ENCODE measurements around the gene ADAM11.

ADAM11 gene

GRCh38 chr17:44772308-44773045 lies 13.7 kb downstream of the ADAM11 start:
- no peak for TF ChIP-seq CTCF (IDR thresholded peaks at IDR 0.05; ENCODE audit: low read depth, low read length)
- Histone ChIP-seq H3K9me3 (ENCODE audit: severe bottlenecking) (no peaks in the 10 kb centered on the region), H3K36me3 (peaks cover 21% of the 10 kb centered on the region), H3K27ac (no peak overlapping the region), H3K27me3 (ENCODE audit: insufficient read depth, low read depth, severe bottlenecking) (no peaks in the 10 kb centered on the region), H3K4me3 (ENCODE audit: low read depth, low read length) (no peak overlapping the region)
- DNase-seq = no peak

- no peak overlapping the region for H3K27ac ChIP-seq
- peaks cover 26% of the 10 kb centered on the region for H3K36me3 ChIP-seq
- H3K27me3 ChIP-seq (ENCODE audit: insufficient read depth, low read depth, severe bottlenecking) = no peaks in the 10 kb centered on the region
- DNase-seq = no peak
- no peak overlapping the region for H3K4me3 ChIP-seq (ENCODE audit: low read depth, low read length)
- TF ChIP-seq CTCF (IDR thresholded peaks at IDR 0.05; ENCODE audit: low read depth, low read length) = no peak
- no peaks in the 10 kb centered on the region for H3K9me3 ChIP-seq (ENCODE audit: severe bottlenecking)
Measured at GRCh38 chr17:44773140-44773539, 14.4 kb downstream of the ADAM11 start.

- TF ChIP-seq CTCF (IDR thresholded peaks at IDR 0.05; ENCODE audit: low read depth, low read length) = peak; percentile 100
- peaks cover 24% of the 10 kb centered on the region for H3K36me3 ChIP-seq
- no peaks in the 10 kb centered on the region for H3K9me3 ChIP-seq (ENCODE audit: severe bottlenecking)
- H3K27ac ChIP-seq = peak overlapping the region; percentile 60
- H3K4me3 ChIP-seq (ENCODE audit: low read depth, low read length) = peak overlapping the region; percentile 66
- H3K27me3 ChIP-seq (ENCODE audit: insufficient read depth, low read depth, severe bottlenecking) = no peaks in the 10 kb centered on the region
- DNase-seq = peak; percentile 96
Measured at GRCh38 chr17:44774271-44775135, 15.7 kb downstream of the ADAM11 start.

- peak; percentile 53 for DNase-seq
- Histone ChIP-seq H3K4me3 (ENCODE audit: low read depth, low read length) (peak overlapping the region; percentile 66), H3K36me3 (peaks cover 24% of the 10 kb centered on the region), H3K27me3 (ENCODE audit: insufficient read depth, low read depth, severe bottlenecking) (no peaks in the 10 kb centered on the region), H3K9me3 (ENCODE audit: severe bottlenecking) (no peaks in the 10 kb centered on the region), H3K27ac (peak overlapping the region; percentile 60)
- TF ChIP-seq CTCF (IDR thresholded peaks at IDR 0.05; ENCODE audit: low read depth, low read length) = no peak
Measured at GRCh38 chr17:44775136-44775837, 16.5 kb downstream of the ADAM11 start.

GRCh38 chr17:44775838-44776621 lies 17.2 kb downstream of the ADAM11 start:
- Histone ChIP-seq H3K27ac (peak overlapping the region; percentile 42; the same call in 1 of the 2 replicates), H3K4me3 (ENCODE audit: low read depth, low read length) (peak overlapping the region; percentile 30), H3K36me3 (peaks cover 24% of the 10 kb centered on the region), H3K27me3 (ENCODE audit: insufficient read depth, low read depth, severe bottlenecking) (no peaks in the 10 kb centered on the region), H3K9me3 (ENCODE audit: severe bottlenecking) (no peaks in the 10 kb centered on the region)
- DNase-seq = peak; percentile 100
- TF ChIP-seq CTCF (IDR thresholded peaks at IDR 0.05; ENCODE audit: low read depth, low read length) = no peak

Data from WERI-Rb-1 (cell line).